Activated naive CD4-positive, alpha-beta T cell treated with anti-CD3 and anti-CD28 coated beads, Interleukin-2, amount 10 ng/mL, durations not matched to agents 5 hours and 36 hours (primary cell): ENCODE data around the gene KRT31. TPM values are rescaled to one million over a fixed set of nuclear protein-coding genes. Genes with fewer than 3 reads are reported as not detected.

Experiments used
- total RNA-seq, 2 experiments: library from RNA; stranded (reverse); gene quantifications; one replicate each; pipeline ENCODE4 v1.2.3, GENCODE V29; 2021

Gene KRT31
- not detected for total RNA-seq

GRCh38 chr17:41396996-41397660 lies at the start of gene KRT31:
TSS of gene KRT31 (minus strand) at chr17:41397608. CDS start at chr17:41397539, 69 bp downstream.

GRCh38 chr17:41440531-41441033 lies 43.2 kb upstream of the KRT31 start, which contains the start of gene KRT38:
TSS of gene KRT38 (minus strand) at chr17:41440983. CDS start at chr17:41440921, 62 bp downstream.

GRCh38 chr17:41424111-41424635 lies 26.8 kb upstream of the KRT31 start, which contains the start of gene KRT37:
TSS of gene KRT37 (minus strand) at chr17:41424585. CDS start at chr17:41424523, 62 bp downstream.

GRCh38 chr17:41381943-41382342 lies 15.5 kb downstream of the KRT31 start, which contains the start of gene KRT34:
TSS of gene KRT34 (minus strand) at chr17:41382306. CDS start at chr17:41382246, 60 bp downstream.

GRCh38 chr17:41369713-41370112 lies 27.7 kb downstream of the KRT31 start, which contains the start of gene KRT33B:
TSS of gene KRT33B (minus strand) at chr17:41369813. CDS start at chr17:41369750, 63 bp downstream.

GRCh38 chr17:41350381-41350878 lies 47.0 kb downstream of the KRT31 start, which contains the start of gene KRT33A:
TSS of gene KRT33A (minus strand) at chr17:41350828. CDS start at chr17:41350767, 61 bp downstream.

Other genes with a start within 250 kb of the KRT31 start
- not detected for gene KRTAP4-5, start 247.8 kb downstream of the KRT31 start, total RNA-seq
- gene KRTAP4-4, start 236.9 kb downstream of the KRT31 start, total RNA-seq = not detected
- not detected for gene KRTAP4-3, start 229.4 kb downstream of the KRT31 start, total RNA-seq
- gene KRTAP4-2, start 219.4 kb downstream of the KRT31 start, total RNA-seq = not detected
- not detected for gene KRTAP4-1, start 212.7 kb downstream of the KRT31 start, total RNA-seq
- not detected for gene KRTAP9-1, start 207.7 kb downstream of the KRT31 start, total RNA-seq
- gene KRTAP9-2, start 171.0 kb downstream of the KRT31 start, total RNA-seq = not detected
- not detected for gene KRTAP9-3, start 165.2 kb downstream of the KRT31 start, total RNA-seq
- not detected for gene KRTAP9-8, start 159.6 kb downstream of the KRT31 start, total RNA-seq
- not detected for gene KRTAP9-4, start 147.9 kb downstream of the KRT31 start, total RNA-seq
- gene KRTAP9-9, start 142.2 kb downstream of the KRT31 start, total RNA-seq = not detected
- not detected for gene KRTAP9-6, start 132.2 kb downstream of the KRT31 start, total RNA-seq
- not detected for gene KRTAP9-7, start 121.9 kb downstream of the KRT31 start, total RNA-seq
- gene KRTAP29-1, start 94.8 kb downstream of the KRT31 start, total RNA-seq = under 1 TPM in 1 of 2 experiments, not detected in 1; 0.20 TPM
- under 1 TPM in 1 of 2 experiments, not detected in 1; 0.14 TPM for gene KRTAP16-1, start 88.3 kb downstream of the KRT31 start, total RNA-seq
- not detected for gene KRTAP17-1, start 81.9 kb downstream of the KRT31 start, total RNA-seq
- not detected for gene KRT33A, start 46.8 kb downstream of the KRT31 start, total RNA-seq
- not detected for gene KRT33B, start 27.8 kb downstream of the KRT31 start, total RNA-seq
- not detected for gene KRT34, start 15.3 kb downstream of the KRT31 start, total RNA-seq
- gene KRT37, start 27.0 kb upstream of the KRT31 start, total RNA-seq = not detected
- gene KRT38, start 43.4 kb upstream of the KRT31 start, total RNA-seq = not detected
- gene KRT32, start 69.8 kb upstream of the KRT31 start, total RNA-seq = not detected
- gene KRT35, start 83.5 kb upstream of the KRT31 start, total RNA-seq = not detected
- gene KRT36, start 92.3 kb upstream of the KRT31 start, total RNA-seq = not detected
- gene KRT13, start 108.0 kb upstream of the KRT31 start, total RNA-seq = not detected
- gene KRT15, start 121.3 kb upstream of the KRT31 start, total RNA-seq = not detected
- not detected for gene KRT19, start 130.7 kb upstream of the KRT31 start, total RNA-seq
- gene KRT9, start 174.5 kb upstream of the KRT31 start, total RNA-seq = not detected
- not detected for gene KRT14, start 189.3 kb upstream of the KRT31 start, total RNA-seq
- gene KRT16, start 215.2 kb upstream of the KRT31 start, total RNA-seq = not detected
- gene KRT17, start 227.0 kb upstream of the KRT31 start, total RNA-seq = not detected